ENCODE results near the gene USH1C. TPM values are rescaled to one million over a fixed set of nuclear protein-coding genes. Genes with fewer than 3 reads are reported as not detected.

Gene USH1C
- not detected in 2 replicates for total RNA-seq (2014; rRNA removed; shearing (Covaris generic))
- not detected in 2 replicates for polyA plus RNA-seq (2015; cell fraction: cytosol; rRNA removed)
- not detected in 2 replicates for polyA plus RNA-seq (2015; cell fraction: nucleus; rRNA removed)

DNA sequence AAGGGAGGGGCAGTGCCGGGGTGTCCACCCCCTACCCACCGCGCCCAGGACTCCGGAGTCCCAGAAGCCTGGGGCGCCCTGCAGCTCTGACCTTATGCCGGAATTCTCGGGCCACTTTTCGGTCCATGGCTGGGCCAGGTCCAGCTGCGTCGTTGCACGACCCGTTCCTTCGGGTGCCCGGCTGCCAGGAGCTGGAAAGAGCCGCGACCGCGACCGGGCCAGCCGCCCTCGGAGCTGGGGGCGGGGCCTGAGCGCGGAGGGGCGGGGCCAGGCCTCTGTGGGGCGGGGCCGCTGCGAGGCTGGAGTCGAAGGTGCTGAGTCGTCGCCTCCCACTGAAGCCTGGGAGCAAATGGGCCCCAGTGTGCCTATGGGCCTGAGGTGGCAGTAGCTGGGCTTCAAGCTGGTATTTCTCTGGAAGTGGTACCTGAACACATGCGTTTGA is at the start of gene USH1C:
USH1C (minus strand) TSS at position 236 of the 442 bp plus-strand sequence; CDS start at position 127, 109 bp downstream.
- in situ Hi-C loops (cut with HindIII; ENCODE audit: low pct_unique_long_range_greater_than_20kb, low sequenced_read_pairs) = no loop called here
- no peak for DNase-seq (ENCODE audit: low read depth, low spot score)

DNA sequence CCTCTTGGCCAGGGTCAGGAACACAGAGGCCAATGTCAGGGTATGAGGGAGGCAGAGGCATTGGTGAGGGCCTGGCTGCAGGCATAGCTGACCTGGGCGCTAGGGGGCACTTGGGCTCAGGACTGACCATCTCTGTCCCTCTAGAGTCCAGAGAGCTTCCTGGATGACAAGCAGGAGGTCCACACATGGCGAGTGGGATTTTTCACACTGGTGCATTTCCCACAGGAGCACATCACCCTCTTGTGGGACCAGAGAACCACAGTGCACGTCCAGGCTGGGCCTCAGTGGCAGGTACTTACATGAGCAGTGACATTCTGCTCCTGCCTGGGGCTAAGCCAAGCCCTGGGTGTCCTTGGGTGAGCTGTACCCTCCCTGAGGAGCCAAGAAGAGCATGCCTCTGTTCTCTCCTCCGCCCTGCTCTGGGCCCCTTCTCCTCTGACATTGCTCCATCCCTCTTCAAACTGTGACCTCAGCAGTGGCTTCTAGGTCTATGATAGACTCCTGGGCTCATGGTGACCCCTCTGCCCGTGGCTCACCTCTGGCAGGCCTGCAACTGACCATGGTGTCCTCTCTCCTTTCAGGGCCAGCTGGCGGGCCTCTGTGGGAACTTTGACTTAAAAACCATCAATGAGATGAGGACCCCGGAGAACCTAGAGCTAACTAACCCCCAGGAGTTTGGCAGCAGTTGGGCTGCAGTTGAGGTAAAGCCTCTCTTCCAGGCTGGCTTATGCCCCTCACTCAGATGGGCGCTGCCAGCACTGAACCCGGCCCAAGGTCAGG is 49.4 kb upstream of the USH1C start:
- in situ Hi-C loops (cut with HindIII; ENCODE audit: low pct_unique_long_range_greater_than_20kb, low sequenced_read_pairs) = no loop called here
- DNase-seq (ENCODE audit: low read depth, low spot score) = no peak

DNA sequence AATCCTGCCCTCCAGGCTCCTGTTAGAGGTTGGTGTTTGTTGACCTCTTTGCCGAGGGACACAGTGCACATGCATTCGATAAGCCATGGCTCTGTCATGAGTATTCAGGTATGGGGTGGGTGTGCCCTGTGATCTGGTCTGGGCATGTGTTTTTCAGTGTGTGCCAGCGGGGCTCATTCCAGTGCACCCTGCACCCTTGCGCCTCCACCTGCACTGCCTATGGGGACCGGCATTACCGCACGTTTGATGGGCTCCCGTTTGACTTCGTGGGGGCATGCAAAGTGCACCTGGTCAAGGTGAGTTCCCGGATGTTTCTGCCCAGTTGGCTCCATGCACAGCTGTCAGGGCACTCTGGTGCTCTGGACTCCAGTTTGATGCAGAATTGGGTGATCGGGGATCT is 47.1 kb upstream of the USH1C start:
- in situ Hi-C loops (cut with HindIII; ENCODE audit: low pct_unique_long_range_greater_than_20kb, low sequenced_read_pairs) = no loop called here
- no peak for DNase-seq (ENCODE audit: low read depth, low spot score)

DNA sequence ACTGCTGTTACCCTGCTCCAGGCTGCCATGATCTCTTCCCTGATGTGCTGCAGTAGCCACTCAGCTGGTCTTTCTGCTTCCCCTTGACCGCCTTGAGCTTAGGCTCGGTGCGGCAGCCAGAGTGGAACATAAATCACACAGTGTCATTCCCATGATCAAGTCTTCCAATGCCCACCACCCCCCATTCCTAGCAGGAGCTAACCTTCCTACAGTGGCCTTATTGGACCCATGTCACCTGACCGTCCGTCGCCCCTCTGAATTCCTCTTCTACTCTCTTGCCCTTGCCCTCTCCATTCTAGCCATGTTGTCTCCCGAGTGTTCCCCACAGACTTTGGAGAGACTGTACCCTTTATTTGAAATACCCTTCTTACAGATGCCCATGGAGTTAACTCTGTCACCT is 46.2 kb upstream of the USH1C start:
- no peak for DNase-seq (ENCODE audit: low read depth, low spot score)
- in situ Hi-C loops (cut with HindIII; ENCODE audit: low pct_unique_long_range_greater_than_20kb, low sequenced_read_pairs) = no loop called here

DNA sequence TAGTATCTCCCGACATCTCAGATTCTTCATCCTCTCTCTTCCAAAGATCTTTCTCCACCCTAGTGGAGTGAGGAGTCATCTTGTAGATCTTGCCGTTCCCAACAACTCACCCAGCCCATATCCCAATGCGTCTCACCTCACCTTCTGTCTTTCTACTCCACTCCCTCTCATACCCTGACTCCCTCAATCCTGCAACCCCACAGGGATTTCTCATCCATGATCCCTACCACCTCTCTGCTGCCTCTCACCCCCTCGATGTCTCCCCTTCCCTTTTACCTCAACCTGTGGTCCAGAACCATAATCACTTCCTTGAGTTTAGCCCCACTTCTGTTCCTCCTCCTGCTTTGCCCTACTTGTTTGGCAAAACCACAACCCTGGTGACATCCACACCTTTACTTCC is 44.5 kb upstream of the USH1C start:
- in situ Hi-C loops (cut with HindIII; ENCODE audit: low pct_unique_long_range_greater_than_20kb, low sequenced_read_pairs) = no loop called here
- no peak for DNase-seq (ENCODE audit: low read depth, low spot score)

DNA sequence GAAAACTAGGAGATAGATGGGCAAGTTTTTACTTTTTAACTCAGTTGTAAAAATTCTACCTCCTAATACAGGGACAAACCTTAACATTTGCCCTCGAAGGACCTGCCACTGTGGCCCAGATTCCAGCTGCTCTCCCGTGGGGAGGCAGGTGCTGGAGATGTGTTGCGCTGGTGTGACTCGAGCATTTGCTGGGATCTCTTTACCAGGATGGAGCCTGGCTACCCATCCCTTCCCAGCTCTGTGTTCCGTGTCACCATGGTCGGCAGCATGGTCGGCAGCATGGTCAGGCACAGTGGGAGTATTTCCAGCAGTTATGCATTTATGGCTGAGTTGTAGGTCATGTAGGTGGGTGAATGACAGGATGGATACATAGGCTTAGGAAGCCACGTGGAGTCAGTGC is 44.0 kb upstream of the USH1C start:
- DNase-seq (ENCODE audit: low read depth, low spot score) = no peak
- in situ Hi-C loops (cut with HindIII; ENCODE audit: low pct_unique_long_range_greater_than_20kb, low sequenced_read_pairs) = no loop called here

DNA sequence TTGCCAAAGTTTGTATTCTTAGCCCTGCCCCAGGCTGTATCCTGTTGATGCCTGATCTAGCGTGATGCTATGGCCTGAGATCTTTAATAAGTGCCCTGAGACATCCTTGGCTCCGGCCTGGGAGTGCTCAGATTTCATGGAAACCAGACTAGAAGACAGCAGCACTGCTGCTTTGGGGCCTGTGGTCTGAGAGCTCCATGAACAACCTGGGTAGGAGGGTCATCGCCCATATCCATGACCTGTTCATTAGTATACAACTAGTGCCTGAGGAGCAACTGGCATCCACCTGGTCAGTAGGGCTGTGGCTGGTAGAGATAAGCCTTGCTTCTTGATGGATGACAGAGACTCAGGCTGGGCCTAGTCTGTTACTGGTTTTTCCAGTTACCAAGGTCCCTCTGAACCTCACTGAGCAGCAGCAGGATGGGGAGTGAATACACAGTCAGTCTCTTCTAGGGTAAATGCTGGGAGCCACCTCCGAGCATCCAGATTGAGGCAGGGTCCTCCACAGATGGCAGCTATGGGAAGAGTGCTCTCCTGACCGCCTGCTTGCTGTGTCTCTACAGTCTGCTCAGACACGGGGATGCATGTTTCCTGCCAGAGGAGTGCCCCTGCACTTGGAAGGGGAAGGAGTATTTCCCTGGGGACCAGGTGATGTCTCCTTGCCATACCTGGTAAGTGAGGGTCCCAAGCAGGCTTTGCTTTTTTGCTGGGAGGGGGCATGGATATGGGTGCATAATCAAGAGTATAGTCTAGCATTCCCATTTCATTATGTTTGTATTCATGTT is 41.9 kb upstream of the USH1C start:
- in situ Hi-C loops (cut with HindIII; ENCODE audit: low pct_unique_long_range_greater_than_20kb, low sequenced_read_pairs) = no loop called here

DNA sequence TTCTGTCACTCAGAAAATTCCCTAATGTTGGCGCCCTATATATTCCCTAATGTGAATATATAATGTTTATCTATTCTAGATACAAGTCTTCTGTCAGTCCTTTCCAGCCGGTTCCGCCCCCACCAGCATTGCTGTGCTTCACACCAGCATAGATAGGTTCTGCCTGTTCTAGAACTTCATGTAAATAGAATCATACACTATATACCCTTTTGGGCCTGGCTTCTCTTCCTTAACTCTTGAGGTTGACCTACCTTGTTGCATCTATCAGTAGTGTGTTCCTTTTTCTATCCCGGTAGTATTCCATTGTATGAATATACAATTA is 37.5 kb upstream of the USH1C start:
- no peak for DNase-seq (ENCODE audit: low read depth, low spot score)
- in situ Hi-C loops (cut with HindIII; ENCODE audit: low pct_unique_long_range_greater_than_20kb, low sequenced_read_pairs) = no loop called here

More for the DNA sequence above, 41.9 kb upstream of the USH1C start:
- DNase-seq (ENCODE audit: low read depth, low spot score) = no peak

DNA sequence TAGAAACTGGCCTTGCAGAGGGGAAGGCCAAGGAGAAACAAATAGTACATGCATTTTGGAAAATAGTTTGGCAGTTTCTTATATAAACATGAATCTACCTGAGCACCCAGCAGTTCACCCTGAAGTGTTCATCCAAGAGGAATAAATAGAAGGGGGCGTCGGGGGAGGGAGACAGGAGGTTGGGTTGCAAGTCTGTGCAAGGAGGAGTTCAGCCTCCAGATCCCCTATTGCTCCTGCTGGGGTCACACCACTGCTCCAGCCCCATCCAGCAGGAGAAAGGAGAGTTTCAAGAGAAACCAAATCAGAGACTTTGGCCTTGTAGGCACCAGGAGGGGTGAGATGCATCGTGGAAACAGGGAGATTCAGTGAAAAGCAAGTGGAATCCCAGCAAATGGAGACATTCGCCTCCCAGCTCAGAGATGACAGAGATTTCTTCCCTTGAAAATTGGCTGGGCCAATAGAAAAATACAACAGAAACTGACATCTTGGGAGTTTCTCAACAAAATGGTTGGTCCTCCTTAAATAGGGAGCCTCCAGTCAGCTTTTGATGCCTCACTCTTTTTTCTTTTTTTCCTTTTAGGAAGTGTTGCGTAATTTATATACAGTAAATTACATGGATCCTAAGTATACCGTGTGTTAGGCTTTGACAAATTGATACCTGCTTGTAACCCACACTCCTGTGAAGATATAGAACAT is 37.0 kb upstream of the USH1C start:
- in situ Hi-C loops (cut with HindIII; ENCODE audit: low pct_unique_long_range_greater_than_20kb, low sequenced_read_pairs) = no loop called here
- DNase-seq (ENCODE audit: low read depth, low spot score) = no peak

DNA sequence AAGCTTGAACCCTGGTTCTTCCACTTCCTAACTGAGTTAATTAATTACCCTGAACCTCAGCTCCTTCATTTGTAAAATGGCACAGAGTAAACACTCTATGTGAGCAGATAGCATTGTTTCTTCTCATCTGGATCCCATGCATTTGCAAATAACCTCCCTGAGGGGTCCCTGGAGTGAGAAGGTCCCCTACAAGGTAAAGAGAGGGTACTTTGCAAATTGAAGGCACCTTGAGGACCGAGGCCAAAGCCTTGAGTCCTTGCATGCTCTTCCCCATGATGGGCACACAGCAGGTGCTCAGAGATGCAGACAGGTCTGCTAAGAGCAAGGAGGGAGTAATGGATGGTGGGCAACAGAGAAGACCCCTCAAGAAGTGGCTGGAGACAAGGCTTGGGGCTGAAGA is 36.1 kb upstream of the USH1C start:
- no peak for DNase-seq (ENCODE audit: low read depth, low spot score)
- in situ Hi-C loops (cut with HindIII; ENCODE audit: low pct_unique_long_range_greater_than_20kb, low sequenced_read_pairs) = no loop called here

DNA sequence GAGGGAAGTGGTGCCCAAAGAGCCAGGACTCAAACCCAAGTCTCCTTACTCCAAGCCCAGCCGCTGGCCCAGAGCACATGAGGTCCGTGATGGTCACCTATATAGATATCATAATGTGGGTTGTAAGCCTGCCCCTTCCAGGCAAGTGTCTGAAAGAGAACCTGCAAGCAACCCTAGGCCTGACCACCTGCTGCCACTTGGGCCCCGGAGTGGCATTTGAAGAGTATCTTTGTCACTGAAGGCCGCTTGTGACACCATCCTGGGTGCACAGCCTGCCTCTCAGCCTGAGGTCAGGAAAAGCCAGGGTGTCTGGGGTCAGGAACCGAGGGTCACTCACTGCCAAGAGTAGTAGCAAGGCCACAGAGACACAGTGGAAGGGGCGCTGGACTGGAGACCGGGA is 35.2 kb upstream of the USH1C start:
- DNase-seq (ENCODE audit: low read depth, low spot score) = no peak
- in situ Hi-C loops (cut with HindIII; ENCODE audit: low pct_unique_long_range_greater_than_20kb, low sequenced_read_pairs) = no loop called here

DNA sequence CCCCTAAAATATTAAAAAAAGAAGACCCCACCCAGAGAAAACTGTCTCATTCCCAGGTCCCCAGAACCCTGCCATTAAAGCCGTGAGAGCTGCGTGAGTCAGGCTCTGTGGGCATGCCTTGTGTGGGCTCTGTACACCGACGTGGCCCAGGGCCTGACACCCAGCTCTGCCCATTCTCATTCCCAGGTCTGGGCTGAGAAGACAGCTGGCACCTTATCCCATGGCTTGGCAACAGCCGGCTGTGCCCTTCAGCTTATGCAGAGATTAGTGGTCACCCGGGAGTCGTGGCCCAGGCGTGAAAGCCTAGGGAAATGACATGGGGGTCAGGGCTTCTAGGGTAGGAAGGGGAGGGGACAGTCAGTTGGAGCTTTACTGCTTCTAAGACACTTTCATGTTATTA is 34.7 kb upstream of the USH1C start:
- DNase-seq (ENCODE audit: low read depth, low spot score) = no peak
- in situ Hi-C loops (cut with HindIII; ENCODE audit: low pct_unique_long_range_greater_than_20kb, low sequenced_read_pairs) = no loop called here

DNA sequence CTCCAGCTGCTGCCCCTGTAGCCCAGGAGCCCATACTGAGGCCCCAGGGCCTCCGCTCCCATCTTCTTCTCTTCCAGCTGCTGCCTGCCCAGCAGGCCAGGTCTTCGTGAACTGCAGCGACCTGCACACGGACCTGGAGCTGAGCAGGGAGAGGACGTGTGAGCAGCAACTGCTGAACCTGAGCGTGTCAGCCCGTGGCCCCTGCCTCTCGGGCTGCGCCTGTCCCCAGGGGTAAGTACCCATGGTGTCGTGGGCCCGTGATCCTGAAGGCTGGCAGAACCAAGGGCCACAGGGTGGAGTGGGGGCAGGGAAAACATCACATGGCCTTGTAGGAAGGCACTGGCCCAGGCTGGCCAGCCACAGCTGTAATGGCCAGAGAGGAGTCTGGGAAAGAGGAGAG is 34.1 kb upstream of the USH1C start:
- in situ Hi-C loops (cut with HindIII; ENCODE audit: low pct_unique_long_range_greater_than_20kb, low sequenced_read_pairs) = no loop called here
- DNase-seq (ENCODE audit: low read depth, low spot score) = no peak

DNA sequence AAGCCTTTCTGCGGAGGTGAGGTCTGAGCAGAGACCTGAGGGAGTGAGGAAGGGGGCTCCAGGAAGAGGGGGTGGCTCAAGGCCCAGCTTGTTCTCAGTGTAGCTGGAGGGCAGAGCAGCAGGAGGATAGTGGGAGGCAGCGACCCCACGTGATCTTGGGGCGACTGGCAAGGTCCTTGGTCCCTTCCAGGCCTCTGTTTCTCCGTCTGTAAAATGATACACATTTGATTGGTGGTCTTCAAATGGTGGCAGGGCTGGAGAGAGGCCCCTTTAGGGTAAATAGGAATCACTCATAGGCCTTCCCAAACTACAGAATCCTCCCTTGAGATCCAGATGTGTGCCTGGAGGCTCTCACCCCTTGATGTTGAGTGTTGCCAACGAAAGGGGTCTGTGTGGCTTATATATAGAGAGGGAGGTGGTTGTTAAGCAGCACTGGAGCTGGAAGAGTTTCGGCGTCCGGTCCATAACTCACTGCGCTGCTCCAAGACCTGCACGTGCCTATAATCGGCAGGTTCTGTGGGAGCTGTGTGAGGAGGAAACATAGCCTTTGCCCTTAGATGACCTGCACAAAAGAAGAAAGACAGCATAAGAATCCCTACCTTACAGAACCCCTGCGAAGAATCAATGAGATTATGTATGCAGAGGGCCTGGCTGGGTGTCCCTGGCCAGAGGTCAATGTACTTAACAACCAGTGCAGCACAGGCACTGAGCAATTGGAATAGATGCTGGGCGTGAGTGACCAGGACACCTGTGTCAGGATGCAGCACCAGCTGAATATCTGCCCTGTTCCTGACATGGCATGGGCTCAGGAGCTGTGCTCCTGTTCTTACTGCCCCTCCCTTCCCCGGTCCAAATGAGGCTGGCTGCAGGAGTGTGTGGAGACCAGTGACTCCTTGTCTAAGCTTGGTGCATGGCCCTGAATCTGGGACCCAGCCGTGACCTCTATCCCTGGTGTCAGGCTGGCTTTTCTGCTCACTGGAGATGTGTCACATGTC is 31.5 kb upstream of the USH1C start:
- in situ Hi-C loops (cut with HindIII; ENCODE audit: low pct_unique_long_range_greater_than_20kb, low sequenced_read_pairs) = no loop called here
- no peak for DNase-seq (ENCODE audit: low read depth, low spot score)

DNA sequence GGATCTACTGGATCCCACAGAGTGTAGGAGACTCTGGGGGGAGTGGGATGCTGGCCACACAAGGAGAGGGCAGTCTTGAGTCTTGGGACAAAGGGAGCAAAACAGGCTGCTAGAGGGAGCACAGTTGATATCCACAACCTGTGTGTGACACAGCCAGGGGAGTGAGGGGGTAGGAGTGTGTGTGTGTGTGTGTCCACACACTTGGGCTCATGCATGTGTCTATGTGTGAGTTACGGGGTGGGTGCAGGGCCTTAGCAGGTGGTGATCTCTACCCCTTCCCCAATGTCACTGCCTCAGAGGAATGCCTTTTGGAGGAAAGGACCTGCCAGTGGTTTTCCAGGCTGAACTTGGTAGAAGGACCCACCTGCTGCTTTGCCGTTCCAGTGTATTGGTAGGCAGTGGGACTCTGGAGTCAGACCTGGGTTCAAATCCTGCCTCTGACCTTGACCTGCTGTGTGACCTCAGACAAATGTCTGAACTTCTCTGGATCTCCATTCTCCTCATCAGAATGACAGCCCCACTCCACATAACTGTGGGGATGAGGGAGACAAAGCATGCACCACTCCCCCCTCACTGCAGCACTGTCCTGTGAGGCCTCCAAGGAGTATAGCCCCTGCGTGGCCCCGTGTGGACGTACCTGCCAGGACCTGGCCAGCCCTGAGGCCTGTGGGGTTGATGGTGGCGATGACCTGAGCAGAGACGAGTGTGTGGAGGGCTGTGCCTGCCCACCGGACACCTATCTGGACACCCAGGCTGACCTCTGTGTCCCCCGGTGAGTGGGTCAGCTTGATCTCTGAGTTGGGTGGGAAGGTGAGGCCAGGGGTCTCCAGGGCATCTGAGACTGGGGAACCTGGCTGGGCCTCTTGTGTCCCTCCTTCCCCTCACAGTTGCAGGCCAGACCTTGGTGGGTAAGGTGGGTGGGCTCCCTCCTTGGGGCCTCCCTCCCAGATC is 30.2 kb upstream of the USH1C start:
- no peak for DNase-seq (ENCODE audit: low read depth, low spot score)
- in situ Hi-C loops (cut with HindIII; ENCODE audit: low pct_unique_long_range_greater_than_20kb, low sequenced_read_pairs) = no loop called here

DNA sequence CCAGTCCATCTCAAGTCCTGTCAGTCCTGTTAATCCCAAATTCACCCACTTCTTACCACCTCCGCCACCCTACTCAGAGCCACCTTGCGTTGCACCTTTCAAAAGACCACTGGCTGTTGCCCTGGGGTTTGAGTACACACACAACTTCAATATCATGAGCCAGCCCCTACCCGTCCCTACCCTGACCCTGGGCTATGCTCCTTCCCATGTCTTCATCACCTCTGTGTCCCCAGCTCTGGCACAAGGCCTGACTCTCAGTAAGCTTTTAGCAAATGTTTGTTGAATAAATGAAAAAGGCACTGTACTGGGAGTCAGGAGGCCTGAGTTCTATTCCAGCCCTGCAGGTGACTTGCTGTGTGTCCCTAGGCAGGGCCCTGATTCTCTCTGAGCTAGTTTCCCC is 29.3 kb upstream of the USH1C start:
- DNase-seq (ENCODE audit: low read depth, low spot score) = no peak
- in situ Hi-C loops (cut with HindIII; ENCODE audit: low pct_unique_long_range_greater_than_20kb, low sequenced_read_pairs) = no loop called here
